ENCODE results near the gene DCTPP1. TPM values are rescaled to one million over a fixed set of nuclear protein-coding genes. Genes with fewer than 3 reads are reported as not detected.

Gene DCTPP1
- total and polyA plus RNA-seq, 2 of the 13 experiments (the other 11 are each of a cell fraction or from before 2014, with no cell fraction given): 54.8 to 74.4 TPM

- no peak for TF ChIP-seq RELA (CRISPR knock-in tag; IDR thresholded peaks at IDR 0.05)
- TF ChIP-seq PITX1 (CRISPR knock-in tag; IDR thresholded peaks at IDR 0.05): peak; percentile 41; the same call in 1 of the 2 replicates
- no peak for TF ChIP-seq HMGXB3 (CRISPR knock-in tag; IDR thresholded peaks at IDR 0.05; ENCODE audit: borderline replicate concordance)
- 0 out of 2 replicates have a peak, but pooled peaks have one; percentile 23 for TF ChIP-seq KLF13 (CRISPR knock-in tag; IDR thresholded peaks at IDR 0.05)
- TF ChIP-seq HES4 (CRISPR knock-in tag; IDR thresholded peaks at IDR 0.05; ENCODE audit: borderline replicate concordance): no peak
- TF ChIP-seq ZNF792 (CRISPR knock-in tag; IDR thresholded peaks at IDR 0.05): 0 out of 2 replicates have a peak, but pooled peaks have one; percentile 29
- TF ChIP-seq RORA (CRISPR knock-in tag; IDR thresholded peaks at IDR 0.05): no peak
- TF ChIP-seq ZSCAN5A (CRISPR knock-in tag; IDR thresholded peaks at IDR 0.05; ENCODE audit: borderline replicate concordance): no peak
- peak; percentile 71; the same call in 1 of the 2 replicates for TF ChIP-seq SSRP1 (CRISPR knock-in tag; IDR thresholded peaks at IDR 0.05)
- 0 out of 2 replicates have a peak, but pooled peaks have one; percentile 37 for TF ChIP-seq TARDBP (CRISPR knock-in tag; IDR thresholded peaks at IDR 0.05)
- TF ChIP-seq POLR2AphosphoS5 (IDR thresholded peaks at IDR 0.05; ENCODE audit: low read depth, low read length): no peak
- TF ChIP-seq ARNTL (CRISPR knock-in tag; IDR thresholded peaks at IDR 0.05): peak; percentile 27; the same call in 1 of the 2 replicates
- no peak for TF ChIP-seq ZNF691 (CRISPR knock-in tag; IDR thresholded peaks at IDR 0.05; ENCODE audit: borderline replicate concordance, low read depth)
- TF ChIP-seq SIX1 (CRISPR knock-in tag; IDR thresholded peaks at IDR 0.05; ENCODE audit: borderline replicate concordance): no peak
- TF ChIP-seq ZBTB7A (CRISPR knock-in tag; IDR thresholded peaks at IDR 0.05): no peak
- no peak for TF ChIP-seq ZNF317 (CRISPR knock-in tag; IDR thresholded peaks at IDR 0.05)
- TF ChIP-seq ZNF343 (CRISPR knock-in tag; IDR thresholded peaks at IDR 0.05): no peak
- TF ChIP-seq ERF (CRISPR knock-in tag; IDR thresholded peaks at IDR 0.05): 0 out of 2 replicates have a peak, but pooled peaks have one; percentile 32
Measured at GRCh38 chr16:30444231-30445148, 14.7 kb upstream of the DCTPP1 start (continued).

All from HepG2 (cell line).